ENCODE data around the gene ACY1. TPM values are rescaled to one million over a fixed set of nuclear protein-coding genes. Genes with fewer than 3 reads are reported as not detected.

Gene ACY1
- total RNA-seq, 1 experiment from 2014 or later = 62.6 TPM

DNA sequence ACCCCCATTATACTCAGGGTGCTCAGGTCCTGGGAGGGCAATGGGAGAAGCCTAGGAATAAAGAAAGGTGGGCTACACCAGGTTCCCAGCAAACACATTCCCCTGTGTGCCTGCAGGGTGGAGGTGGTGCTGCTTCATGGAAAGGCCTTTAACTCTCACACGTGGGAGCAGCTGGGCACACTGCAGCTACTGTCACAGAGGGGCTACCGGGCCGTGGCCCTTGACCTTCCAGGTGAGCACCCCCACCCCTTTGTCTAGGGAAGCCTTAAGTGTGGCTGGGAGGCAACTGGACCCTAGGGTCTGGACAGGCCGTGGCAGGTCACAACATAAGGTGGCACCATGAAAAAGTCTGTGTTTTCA lies 5.2 kb upstream of the ACY1 start:
- Histone ChIP-seq H3K23ac (ENCODE audit: insufficient read length, low read depth, low read length) (no peak overlapping the region), H3K9ac (ENCODE audit: extremely low read depth, insufficient read length, low read length) (no peak overlapping the region), H2BK120ac (ENCODE audit: low read depth, low read length, poor library complexity, severe bottlenecking) (no peak overlapping the region), H2AFZ (ENCODE audit: low read length) (no peak overlapping the region), H3K27me3 (ENCODE audit: insufficient read depth, low read length) (peaks cover 7% of the 10 kb centered on the region; the same call in 1 of the 2 replicates), H3K79me1 (ENCODE audit: insufficient read depth, low read depth, low read length, poor library complexity, severe bottlenecking) (no peaks in the 10 kb centered on the region), H3K23me2 (ENCODE audit: insufficient read length, low read depth, low read length, poor library complexity, severe bottlenecking) (peaks cover 16% of the 10 kb centered on the region), H2BK12ac (ENCODE audit: insufficient read length, low read depth, low read length) (no peak overlapping the region), H3K4ac (ENCODE audit: low read depth, low read length) (no peak overlapping the region), H2AK5ac (ENCODE audit: insufficient read length, low read length) (no peak overlapping the region), H3T11ph (ENCODE audit: low read length) (no peak overlapping the region), H3K79me2 (ENCODE audit: insufficient read depth, low read length) (no peaks in the 10 kb centered on the region), H3K14ac (ENCODE audit: insufficient read depth, low read length) (no peak overlapping the region), H3K27ac (ENCODE audit: insufficient read length, low read depth, low read length) (no peak overlapping the region), H4K20me1 (ENCODE audit: control insufficient read depth, insufficient read depth, insufficient read length) (peaks cover 3% of the 10 kb centered on the region), H2BK20ac (ENCODE audit: low read depth, low read length, poor library complexity, severe bottlenecking) (no peak overlapping the region), H2BK15ac (ENCODE audit: low read depth, low read length) (no peak overlapping the region), H4K91ac (ENCODE audit: insufficient read length, low read depth, low read length) (no peak overlapping the region), H3K9me3 (ENCODE audit: control insufficient read depth, low read depth, low read length) (no peaks in the 10 kb centered on the region), H4K5ac (ENCODE audit: insufficient read length, low read depth, low read length) (no peak overlapping the region), H3K4me1 (ENCODE audit: insufficient read depth, low read length) (peaks cover 9% of the 10 kb centered on the region; the same call in 1 of the 2 replicates), H3K18ac (ENCODE audit: insufficient read length, low read depth, low read length) (no peak overlapping the region), H2BK5ac (ENCODE audit: insufficient read length, low read length) (no peak overlapping the region), H3K56ac (ENCODE audit: insufficient read length, low read depth, low read length) (no peak overlapping the region), H4K8ac (replicated peaks; ENCODE audit: insufficient read length, low read depth, low read length) (no peak overlapping the region), H3K4me2 (ENCODE audit: insufficient read depth, insufficient read length, low read length) (no peak overlapping the region)
- Mint-ChIP-seq H3K27me3 (ENCODE audit: low read depth) (peaks cover 34% of the 10 kb centered on the region), H3K36me3 (ENCODE audit: insufficient read depth in 1 of 3, low read depth in 3 of 3) (peaks cover 0 to 2% (median 0%) of the 10 kb centered on the region in 3 experiments; a peak in 3 of 7 replicates), H3K4me3 (no peak overlapping the region), H3K27ac (no peak overlapping the region), H3K9me3 (peaks cover 0 to 2% of the 10 kb centered on the region in 2 experiments; a peak in 2 of 5 replicates), H3K4me1 (peaks cover 20 to 29% of the 10 kb centered on the region in 2 experiments)
- no CpG with 5 or more reads among the region's 4 CpGs for WGBS (ENCODE audit: extremely low coverage, insufficient read length, low lambda C conversion rate)
- no peak for DNase-seq
- TF ChIP-seq, protein P1, sequence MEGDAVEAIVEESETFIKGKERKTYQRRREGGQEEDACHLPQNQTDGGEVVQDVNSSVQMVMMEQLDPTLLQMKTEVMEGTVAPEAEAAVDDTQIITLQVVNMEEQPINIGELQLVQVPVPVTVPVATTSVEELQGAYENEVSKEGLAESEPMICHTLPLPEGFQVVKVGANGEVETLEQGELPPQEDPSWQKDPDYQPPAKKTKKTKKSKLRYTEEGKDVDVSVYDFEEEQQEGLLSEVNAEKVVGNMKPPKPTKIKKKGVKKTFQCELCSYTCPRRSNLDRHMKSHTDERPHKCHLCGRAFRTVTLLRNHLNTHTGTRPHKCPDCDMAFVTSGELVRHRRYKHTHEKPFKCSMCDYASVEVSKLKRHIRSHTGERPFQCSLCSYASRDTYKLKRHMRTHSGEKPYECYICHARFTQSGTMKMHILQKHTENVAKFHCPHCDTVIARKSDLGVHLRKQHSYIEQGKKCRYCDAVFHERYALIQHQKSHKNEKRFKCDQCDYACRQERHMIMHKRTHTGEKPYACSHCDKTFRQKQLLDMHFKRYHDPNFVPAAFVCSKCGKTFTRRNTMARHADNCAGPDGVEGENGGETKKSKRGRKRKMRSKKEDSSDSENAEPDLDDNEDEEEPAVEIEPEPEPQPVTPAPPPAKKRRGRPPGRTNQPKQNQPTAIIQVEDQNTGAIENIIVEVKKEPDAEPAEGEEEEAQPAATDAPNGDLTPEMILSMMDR (conservative IDR thresholded peaks at IDR 0.05) = no peak

Measured in H9 (cell line).